A172 (cell line): ENCODE measurements around the gene CLRN1. TPM values are rescaled to one million over a fixed set of nuclear protein-coding genes. Genes with fewer than 3 reads are reported as not detected.
A peak's percentile ranks its signal among the peaks of the same experiment; 100 is the strongest.

Experiments
- DNase-seq: peaks from one replicate; pipeline ENCODE4 v3.0.0-alpha.2; 2015; ENCODE audit warnings: low spot score
- total RNA-seq: library from RNA; depleted of rRNA; stranded (reverse); fragments of >200 nt; shearing (Covaris generic); gene quantifications from 2 replicates; pipeline ENCODE4 v1.2.3, GENCODE V29; 2014

CLRN1 gene
- total RNA-seq, 1 experiment from 2014 or later: not detected

- no peak for DNase-seq
These were observed 3.5 kb upstream of the CLRN1 start for GRCh38 chr3:150975992-150976368.

- no peak for DNase-seq
These were observed 2.8 kb upstream of the CLRN1 start for GRCh38 chr3:150975086-150975991.

GRCh38 chr3:150970665-150971324 is 1.7 kb downstream of the CLRN1 start:
- peak; percentile 74 for DNase-seq

DNA sequence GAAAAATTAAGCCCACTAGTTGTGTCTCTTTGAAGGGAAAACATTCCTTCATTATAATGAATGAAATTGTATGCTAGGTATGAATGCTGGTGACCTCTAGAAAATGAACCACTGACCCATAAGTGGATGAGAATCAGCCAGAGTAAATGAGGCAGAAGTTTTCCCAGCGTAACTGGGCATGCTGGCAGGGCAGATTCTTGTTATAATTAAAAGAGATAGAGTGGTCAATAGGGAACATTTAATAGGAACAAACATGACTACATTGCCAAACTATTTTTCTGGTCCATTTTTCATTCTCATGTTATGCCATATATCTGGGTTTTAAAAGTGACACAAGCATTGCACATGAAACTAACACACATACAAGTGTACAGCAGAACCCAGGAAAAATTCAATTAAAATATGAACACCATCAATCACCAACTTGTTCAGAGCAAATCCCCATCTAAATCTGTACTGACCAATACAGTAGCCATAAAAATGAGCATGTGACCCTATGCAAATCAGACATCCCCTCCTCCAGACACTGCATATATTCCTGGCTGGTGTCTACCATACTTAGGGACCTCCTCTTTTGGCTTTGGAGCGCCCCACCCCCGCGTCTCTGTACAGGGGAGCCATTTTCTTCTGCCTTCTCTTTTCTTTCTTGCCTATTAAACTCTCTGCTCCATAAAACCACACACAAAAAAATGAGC is 4.0 kb downstream of the CLRN1 start:
- DNase-seq: no peak

- no peak for DNase-seq
These were observed 7.1 kb downstream of the CLRN1 start for GRCh38 chr3:150965436-150965835.

- DNase-seq: no peak
These were observed 10.6 kb downstream of the CLRN1 start for GRCh38 chr3:150961949-150962348.

GRCh38 chr3:150960708-150961684 is 11.5 kb downstream of the CLRN1 start:
- DNase-seq: no peak

GRCh38 chr3:150958683-150959082 is 13.8 kb downstream of the CLRN1 start:
- DNase-seq: no peak

DNA sequence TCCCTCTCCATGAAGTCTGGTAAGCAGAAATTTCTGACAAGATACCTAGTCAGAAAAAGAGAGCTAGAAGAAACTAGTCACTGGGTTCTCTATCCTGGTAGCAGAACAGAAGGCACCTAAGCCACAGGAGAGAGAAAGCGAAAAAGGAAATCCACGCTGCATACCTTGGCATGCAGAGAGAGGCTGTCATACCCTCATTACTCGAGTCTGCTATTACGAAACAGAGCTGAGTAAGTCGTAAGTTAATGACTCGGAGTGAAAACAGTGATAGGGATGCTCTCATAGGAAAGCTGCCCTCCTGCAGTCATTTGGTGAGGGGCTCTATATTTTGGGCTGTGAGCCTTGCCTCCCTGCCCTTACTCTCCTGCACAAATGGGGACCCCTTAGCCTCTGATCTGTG is 16.2 kb downstream of the CLRN1 start:
- DNase-seq: peak; percentile 27

- no peak for DNase-seq
These were observed 20.6 kb downstream of the CLRN1 start for GRCh38 chr3:150951923-150952322.

GRCh38 chr3:150945226-150946032 is 27.1 kb downstream of the CLRN1 start:
- peak; percentile 53 for DNase-seq

GRCh38 chr3:150942221-150942620 is 30.3 kb downstream of the CLRN1 start:
- no peak for DNase-seq

DNA sequence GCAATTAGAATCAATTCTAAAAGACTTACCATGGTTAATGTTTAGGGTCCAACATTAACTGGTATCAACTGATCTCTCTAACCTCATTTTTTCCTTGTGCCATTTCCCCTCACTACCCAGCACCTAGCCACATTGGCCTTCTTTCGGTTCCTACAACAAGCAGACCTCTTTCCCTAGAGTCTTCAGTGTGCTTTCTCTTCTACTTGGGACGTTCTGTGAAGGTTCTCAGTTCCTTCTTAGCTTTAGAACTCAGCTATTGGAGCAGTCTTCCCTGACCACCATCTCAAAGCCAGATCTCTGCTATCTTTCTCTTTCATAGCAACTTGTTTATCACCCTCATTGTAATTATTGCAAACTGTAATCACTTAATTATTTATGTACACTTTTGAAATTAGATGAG is 35.8 kb downstream of the CLRN1 start:
- DNase-seq: no peak

- DNase-seq: no peak
These were observed 39.0 kb downstream of the CLRN1 start for GRCh38 chr3:150933473-150933995.

DNA sequence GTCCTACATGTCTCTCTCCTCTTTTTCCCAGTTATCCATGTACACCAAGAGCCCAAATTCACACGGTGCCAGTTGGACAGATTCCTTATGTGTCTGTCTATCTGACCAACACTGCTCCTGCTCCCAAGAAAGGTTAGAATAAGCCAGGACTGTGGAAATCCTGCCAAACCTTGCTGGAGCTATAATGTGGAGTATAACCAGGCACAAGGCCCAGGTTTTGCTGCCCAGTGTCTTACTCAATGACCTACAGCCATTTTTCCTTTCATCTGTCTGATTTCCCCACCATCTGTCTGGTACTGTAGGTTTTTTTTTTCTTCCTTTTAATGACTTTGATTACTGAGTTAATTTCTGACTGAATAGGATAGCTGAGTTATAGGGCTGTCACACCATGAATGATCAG is 40.8 kb downstream of the CLRN1 start:
- no peak for DNase-seq

GRCh38 chr3:150930839-150931238 is 41.7 kb downstream of the CLRN1 start:
- no peak for DNase-seq

DNA sequence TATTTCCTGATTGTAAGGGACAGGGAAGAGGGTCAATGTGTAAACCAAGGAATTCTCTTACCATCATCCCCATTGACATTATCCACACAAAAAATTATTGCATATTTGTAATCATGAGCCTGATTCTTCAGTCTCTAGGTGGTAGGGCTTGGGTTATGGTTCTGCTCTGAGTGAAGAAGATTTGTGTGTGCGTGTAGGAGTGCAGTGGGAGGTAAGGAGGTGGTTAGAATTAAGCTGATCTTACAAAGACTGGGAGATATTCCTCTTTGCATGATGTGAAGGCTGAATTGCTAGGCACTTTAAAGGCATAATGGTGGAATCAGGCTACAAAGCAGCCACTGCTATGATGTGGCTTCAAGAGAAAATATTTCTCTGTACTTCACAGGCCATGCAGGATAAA is 44.3 kb downstream of the CLRN1 start:
- DNase-seq: no peak

- DNase-seq: no peak
These were observed 46.2 kb downstream of the CLRN1 start for GRCh38 chr3:150926328-150926727.

DNA sequence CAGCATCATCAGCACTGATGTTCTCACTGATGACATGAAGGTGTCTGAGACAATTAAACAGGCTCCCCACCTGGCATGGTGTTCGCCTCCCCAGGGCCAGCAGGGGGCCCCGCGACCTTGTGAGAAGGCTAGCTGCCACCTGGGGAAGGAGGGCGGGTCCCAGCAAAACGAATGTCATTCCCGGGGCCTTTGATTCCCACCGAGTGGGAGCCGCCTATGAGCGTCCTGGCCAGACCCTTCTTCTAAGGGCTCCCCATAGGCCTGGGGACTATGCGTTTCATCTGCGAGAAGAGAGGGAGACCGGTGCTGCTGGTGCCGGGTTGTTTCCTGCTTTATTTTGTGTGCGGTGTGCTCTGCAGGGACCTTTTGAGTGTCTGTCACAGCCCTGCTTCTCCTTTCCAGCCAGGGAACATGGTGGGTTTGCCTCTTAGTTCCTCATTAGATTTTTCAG is 46.8 kb downstream of the CLRN1 start:
- DNase-seq: peak; percentile 29

GRCh38 chr3:150922611-150923010 is 49.9 kb downstream of the CLRN1 start:
- peak; percentile 36 for DNase-seq
